ENCODE measurements around the gene MED16. TPM values are rescaled to one million over a fixed set of nuclear protein-coding genes. Genes with fewer than 3 reads are reported as not detected.
A peak's percentile ranks its signal among the peaks of the same experiment; 100 is the strongest.

MED16 gene
- total and polyA plus RNA-seq, 2 of the 13 experiments (the other 11 are each of a cell fraction or from before 2014, with no cell fraction given), result 13.3 to 14.8 TPM

GRCh38 chr19:882871-883497, 10.0 kb downstream of the MED16 start:
- intact Hi-C loops (cut with micrococcal nuclease; ENCODE audit: unreplicated experiment) (no loop called here), in situ Hi-C loops (cut with HindIII; ENCODE audit: extremely low pct_ligation_motif_present, low pct_unique_long_range_greater_than_20kb) (no loop called here)
- WGBS (ENCODE audit: low lambda C conversion rate), result 98% methylated on average over 26 of the region's 30 CpGs
- Histone ChIP-seq H3K79me2 (ENCODE audit: insufficient read depth, low read length) (no peaks in the 10 kb centered on the region), H4K20me1 (ENCODE audit: insufficient read depth, low read length) (no peaks in the 10 kb centered on the region), H3K4me1 (ENCODE audit: insufficient read depth, low read length) (peaks cover 9% of the 10 kb centered on the region), H3K9ac (ENCODE audit: insufficient read depth, low read depth, low read length) (no peak overlapping the region), H2AFZ (ENCODE audit: low read length) (no peak overlapping the region), H3K27me3 (ENCODE audit: control insufficient read depth in 1 of 2, insufficient read depth in 2 of 2, low read length in 2 of 2) (no peaks in the 10 kb centered on the region), H3K36me3 (replicated peaks in 1 of 2; ENCODE audit: control insufficient read depth in 1 of 2, insufficient read depth in 2 of 2, low read length in 2 of 2) (peaks cover 18 to 30% of the 10 kb centered on the region in 2 experiments; a peak in 4 of 5 replicates), H3K27ac (ENCODE audit: extremely low read length, insufficient read depth, low read length) (no peak overlapping the region), H3K9me3 (ENCODE audit: low read length) (no peaks in the 10 kb centered on the region), H3K4me3 (replicated peaks in 1 of 3; ENCODE audit: insufficient read depth in 1 of 3, low read depth in 2 of 3, low read length in 3 of 3) (no peak overlapping the region), H3K4me2 (ENCODE audit: low read depth, low read length) (no peak overlapping the region)
- no TSS peak for BruUV-seq (replicated peaks)
- POLR2A ChIA-PET, result no interaction called here
- no peak for DNase-seq (ENCODE audit: low spot score)
- CTCF ChIA-PET (ENCODE audit: low intra/inter-chr PET ratio, low total read pairs), result no interaction called here
- no peak for ATAC-seq
- FAIRE-seq, result no peak
- TF ChIP-seq POLR2AphosphoS2 (IDR thresholded peaks at IDR 0.05; ENCODE audit: low read depth, low read length) (no peak), AGO2 (optimal IDR thresholded peaks at IDR 0.05; ENCODE audit: low read depth, low read length) (peak; percentile 13), HNRNPL (IDR thresholded peaks at IDR 0.05; ENCODE audit: low read depth, low read length) (peak; percentile 74; the same call in 1 of the 2 replicates)

GRCh38 chr19:881385-882071, 11.5 kb downstream of the MED16 start:
- ATAC-seq, result no peak
- TF ChIP-seq ZNF737 (CRISPR knock-in tag; IDR thresholded peaks at IDR 0.05; ENCODE audit: borderline replicate concordance), result no peak
- no peak for TF ChIP-seq FOXK2 (IDR thresholded peaks at IDR 0.05)
- no peak for TF ChIP-seq SKIL (CRISPR knock-in tag; IDR thresholded peaks at IDR 0.05; ENCODE audit: borderline replicate concordance)
- TF ChIP-seq ZNF30 (CRISPR knock-in tag; IDR thresholded peaks at IDR 0.05), result no peak
- peak; percentile 44; the same call in 1 of the 2 replicates for TF ChIP-seq RBFOX2 (IDR thresholded peaks at IDR 0.05; ENCODE audit: low read depth, low read length)
- TF ChIP-seq TARDBP (CRISPR knock-in tag; IDR thresholded peaks at IDR 0.05), result no peak
- peak; percentile 51 for TF ChIP-seq AGO2 (optimal IDR thresholded peaks at IDR 0.05; ENCODE audit: low read depth, low read length)
- Histone ChIP-seq H3K27ac (ENCODE audit: extremely low read length, insufficient read depth, low read length) (no peak overlapping the region), H4K20me1 (ENCODE audit: insufficient read depth, low read length) (no peaks in the 10 kb centered on the region), H3K27me3 (ENCODE audit: control insufficient read depth in 1 of 2, insufficient read depth in 2 of 2, low read length in 2 of 2) (no peaks in the 10 kb centered on the region), H3K4me1 (ENCODE audit: insufficient read depth, low read length) (0 out of 2 replicates have a peak, but pooled peaks cover under 1% of the 10 kb centered on the region), H3K4me2 (ENCODE audit: low read depth, low read length) (no peak overlapping the region), H3K79me2 (ENCODE audit: insufficient read depth, low read length) (no peaks in the 10 kb centered on the region), H3K9me3 (ENCODE audit: low read length) (no peaks in the 10 kb centered on the region), H3K36me3 (replicated peaks in 1 of 2; ENCODE audit: control insufficient read depth in 1 of 2, insufficient read depth in 2 of 2, low read length in 2 of 2) (peaks cover 16 to 27% of the 10 kb centered on the region in 2 experiments; a peak in 4 of 5 replicates), H3K9ac (ENCODE audit: insufficient read depth, low read depth, low read length) (no peak overlapping the region), H2AFZ (ENCODE audit: low read length) (no peak overlapping the region), H3K4me3 (replicated peaks in 1 of 3; ENCODE audit: insufficient read depth in 1 of 3, low read depth in 2 of 3, low read length in 3 of 3) (no peak overlapping the region)
- in situ Hi-C loops (cut with HindIII; ENCODE audit: extremely low pct_ligation_motif_present, low pct_unique_long_range_greater_than_20kb) (no loop called here), intact Hi-C loops (cut with micrococcal nuclease; ENCODE audit: unreplicated experiment) (no loop called here)
- no peak for DNase-seq (ENCODE audit: low spot score)
- no TSS peak for BruUV-seq (replicated peaks)
- ChIA-PET POLR2A (no interaction called here), CTCF (ENCODE audit: low intra/inter-chr PET ratio, low total read pairs) (no interaction called here)
- FAIRE-seq, result no peak
- 93% methylated on average over 13 of the region's 34 CpGs for WGBS (ENCODE audit: low lambda C conversion rate)
